ENCODE results near the gene RNASE3.
A peak's percentile ranks its signal among the peaks of the same experiment; 100 is the strongest.
"Not testable (repeated sequence)": the region's sequence is repeated elsewhere in the genome, so short reads cannot be mapped to it uniquely, and the experiment has no call there.

Gene RNASE3

GRCh38 chr14:20919038-20919756, 28.0 kb downstream of the RNASE3 start:
- not testable (repeated sequence) for DNase-seq

GRCh38 chr14:20923766-20924297, 32.6 kb downstream of the RNASE3 start:
- not testable (repeated sequence) for DNase-seq

- DNase-seq, result peak in 1 of 4 experiments; percentile 2
Measured at GRCh38 chr14:20934148-20934762, 43.1 kb downstream of the RNASE3 start.

- no peak for DNase-seq
Measured at GRCh38 chr14:20935303-20935984, 44.3 kb downstream of the RNASE3 start.

Measured in activated CD4-positive, CD25-positive, alpha-beta regulatory T cell (primary cell).